NCI-H146 treated with DMSO at 0.1 percent for 48 hours (cell line): Measurements from ENCODE around the gene COL2A1.

Experiments
- DNase-seq: peaks from one replicate; lab custom pipeline; 2025; ENCODE audit not compliant: unreplicated experiment; lab: John Stamatoyannopoulos, UW

The COL2A1 gene

GRCh38 chr12:47991106-47992061 is 12.9 kb downstream of the COL2A1 start:
- no peak for DNase-seq

- no peak for DNase-seq
Measured at GRCh38 chr12:47990351-47991105, 13.7 kb downstream of the COL2A1 start.

- DNase-seq: no peak
Measured at GRCh38 chr12:47989666-47990065, 14.6 kb downstream of the COL2A1 start.

DNA sequence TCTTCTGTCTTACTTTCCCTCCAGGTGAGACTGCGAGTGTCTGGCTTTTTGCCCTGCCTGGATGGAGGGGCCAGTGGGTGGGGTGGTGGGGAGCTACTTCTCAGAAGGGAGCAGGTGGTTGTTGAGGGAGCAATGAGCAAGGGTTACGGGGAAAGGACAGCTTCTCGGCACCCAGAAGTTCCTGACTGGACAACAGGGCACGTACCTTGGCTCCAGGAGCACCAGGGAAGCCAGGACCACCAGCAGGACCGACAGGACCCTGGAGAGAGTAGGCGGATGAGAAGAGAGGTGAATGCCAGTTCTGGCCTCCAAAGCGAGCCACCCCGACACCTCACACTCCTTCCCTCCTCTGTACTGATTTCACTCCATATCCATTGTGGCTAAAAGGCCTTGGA is 15.3 kb downstream of the COL2A1 start:
- DNase-seq: no peak

DNA sequence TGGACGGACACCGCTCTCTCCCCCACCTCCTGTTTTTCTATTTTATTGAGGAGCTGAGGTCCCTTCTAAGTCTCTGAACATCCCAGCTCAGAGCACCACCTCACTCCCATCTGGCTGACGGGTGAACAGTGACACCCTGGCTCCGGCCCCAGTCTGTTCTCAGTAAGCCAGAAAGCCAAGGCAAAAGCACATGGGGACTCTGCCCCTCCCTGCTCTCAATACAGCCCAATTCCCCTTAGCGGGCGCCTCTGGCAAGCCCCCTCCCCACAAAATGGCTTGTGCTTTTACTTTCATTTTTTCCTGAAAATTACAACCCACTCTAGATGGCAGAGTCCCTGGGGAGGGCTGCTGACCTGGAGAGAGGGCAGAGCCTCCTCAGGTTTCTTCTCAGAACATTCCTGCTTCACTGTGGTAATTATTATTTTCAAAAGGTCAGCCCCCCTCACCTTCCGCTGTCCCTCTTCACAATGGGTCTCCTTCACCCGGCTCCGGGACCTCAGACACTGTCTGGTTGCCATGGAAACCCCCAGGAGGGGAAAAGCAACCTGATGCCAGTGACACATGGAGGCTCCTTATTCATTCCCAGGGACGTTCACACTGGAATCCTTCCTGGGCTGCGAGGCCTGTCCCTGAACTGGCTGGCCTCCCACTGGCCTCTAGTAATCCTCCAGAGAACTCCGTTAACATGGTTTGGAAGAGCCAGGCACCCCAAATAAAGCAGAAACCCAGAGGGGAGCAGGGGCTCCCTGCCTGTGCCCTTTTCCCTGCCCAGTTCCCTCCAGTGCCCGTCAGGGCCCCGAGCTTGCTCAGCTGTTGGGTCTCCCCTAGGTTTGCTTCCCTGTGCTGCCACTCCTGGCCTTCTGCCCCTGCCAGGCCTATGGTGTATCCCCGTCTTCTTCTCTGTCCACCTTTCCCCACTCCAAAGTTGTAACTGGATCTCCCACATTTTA is 15.9 kb downstream of the COL2A1 start:
- no peak for DNase-seq

DNA sequence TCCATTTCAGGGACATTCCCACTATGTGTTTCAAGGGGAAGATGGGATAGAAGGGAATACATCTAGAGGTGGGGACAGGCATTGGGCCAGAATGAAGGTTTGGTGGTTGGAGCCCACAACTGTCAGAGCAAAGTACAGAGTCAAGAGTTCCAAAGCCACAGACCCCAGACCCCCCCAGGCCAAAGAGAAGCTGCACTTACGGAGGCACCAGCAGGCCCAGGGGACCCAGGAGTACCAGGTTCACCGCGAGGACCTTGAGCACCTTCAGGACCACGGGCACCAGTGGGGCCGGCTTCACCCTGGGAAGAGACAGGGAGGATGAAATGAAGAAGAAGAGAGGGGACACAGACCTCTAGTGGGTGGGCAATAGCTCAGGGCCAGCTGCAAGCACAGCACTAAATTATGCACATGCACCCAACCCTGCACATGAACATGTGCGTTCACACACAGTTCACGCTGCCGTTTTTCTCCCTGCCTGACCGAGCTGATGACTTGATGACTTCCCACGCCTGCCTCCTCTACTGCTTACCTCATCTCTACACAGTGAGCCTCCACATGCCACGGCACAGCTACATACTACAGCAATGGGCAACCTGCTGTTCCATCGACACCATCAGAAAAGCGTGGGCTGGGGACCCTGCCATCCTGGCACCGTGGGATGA is 16.7 kb downstream of the COL2A1 start:
- no peak for DNase-seq

DNA sequence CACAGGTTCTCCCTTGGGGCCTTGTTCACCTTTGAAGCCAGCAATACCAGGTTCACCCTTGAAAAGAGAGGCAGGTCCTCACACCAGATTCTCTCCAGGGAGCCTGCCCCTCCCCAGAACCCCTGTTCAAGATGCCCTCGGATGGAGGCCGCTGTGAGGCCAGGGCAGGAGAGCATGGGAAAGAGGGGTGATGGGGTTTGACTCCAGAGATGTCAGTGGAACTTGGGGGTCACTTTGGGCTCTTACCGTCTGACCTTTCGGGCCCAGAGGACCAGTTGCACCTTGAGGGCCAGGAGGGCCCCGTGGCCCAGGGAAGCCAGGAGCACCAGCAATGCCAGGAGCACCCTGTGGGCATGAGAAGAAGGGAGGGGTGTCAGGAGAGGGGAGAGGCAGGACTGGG is 17.4 kb downstream of the COL2A1 start:
- DNase-seq: no peak

DNA sequence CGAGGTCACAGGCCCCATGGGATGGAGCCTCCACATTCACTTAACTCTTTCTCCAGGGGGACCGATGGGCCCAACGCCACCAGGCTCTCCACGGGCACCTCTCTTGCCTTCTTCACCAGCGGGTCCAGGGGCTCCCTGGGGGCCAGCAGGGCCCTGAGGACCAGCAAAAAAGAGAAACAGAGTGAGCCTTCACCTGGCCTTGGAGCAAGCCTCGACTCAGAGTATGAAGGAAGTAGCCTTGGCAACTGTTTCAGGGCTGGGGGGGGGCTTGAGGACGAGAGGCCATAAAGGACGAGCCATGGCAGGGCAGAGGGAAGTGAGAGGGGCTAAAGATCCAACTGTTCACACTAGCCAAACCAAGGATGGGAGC is 18.0 kb downstream of the COL2A1 start:
- no peak for DNase-seq

DNA sequence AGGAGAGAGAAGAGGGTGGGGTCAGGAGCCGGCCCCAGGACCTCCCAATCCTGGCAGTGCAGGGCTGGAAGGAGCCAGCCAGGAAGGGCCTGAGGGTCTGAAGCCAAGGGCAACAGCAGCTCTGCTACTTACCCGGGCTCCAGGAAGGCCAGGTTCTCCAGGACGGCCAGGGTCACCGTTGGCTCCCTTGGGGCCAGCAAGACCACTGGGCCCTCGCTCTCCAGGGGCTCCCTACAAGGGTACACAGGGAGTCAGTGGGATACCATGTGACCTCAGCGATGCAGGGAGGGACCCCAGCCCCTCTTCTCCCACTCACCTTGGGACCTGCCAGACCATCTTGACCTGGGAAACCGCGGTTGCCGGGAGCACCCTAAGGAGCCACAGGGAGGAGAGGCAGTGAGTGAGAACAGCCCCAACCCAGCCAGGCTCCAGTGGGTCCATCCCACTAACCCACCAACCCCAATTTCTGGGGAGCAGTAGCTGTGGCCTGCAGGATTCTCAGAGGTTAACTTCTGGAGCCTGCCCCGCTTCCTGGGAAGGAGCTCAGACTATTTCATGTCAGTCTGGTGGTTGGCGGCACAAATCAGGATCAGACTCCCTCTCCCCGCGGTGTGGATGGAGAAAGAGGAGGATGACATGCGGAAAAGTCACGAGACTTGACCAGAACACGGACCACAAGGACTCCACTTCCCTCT is 18.5 kb downstream of the COL2A1 start:
- DNase-seq: no peak

DNA sequence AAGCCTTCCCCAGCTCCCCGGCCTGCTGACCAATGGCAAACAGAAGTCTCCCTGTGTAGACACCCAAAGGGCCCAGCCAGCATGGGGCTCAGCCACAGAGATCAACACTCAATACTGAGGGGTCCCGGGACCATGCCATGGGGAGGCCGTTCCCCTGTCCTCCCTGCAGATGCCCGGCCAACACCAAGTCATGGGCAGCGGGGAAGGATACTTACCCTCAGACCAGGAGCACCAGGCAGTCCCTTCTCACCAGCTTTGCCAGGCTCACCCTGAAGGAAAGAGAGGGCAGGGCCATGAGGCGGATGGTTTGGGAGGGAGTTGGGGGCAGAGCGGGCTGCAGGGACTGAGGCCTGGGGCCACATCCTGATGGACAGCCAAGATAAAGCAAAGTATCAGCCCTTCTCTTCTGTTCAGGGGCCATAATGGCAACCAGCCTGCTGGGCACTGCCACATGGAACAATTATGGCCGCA is 19.9 kb downstream of the COL2A1 start:
- no peak for DNase-seq

- no peak for DNase-seq
Measured at GRCh38 chr12:47983541-47984115, 20.6 kb downstream of the COL2A1 start.

DNA sequence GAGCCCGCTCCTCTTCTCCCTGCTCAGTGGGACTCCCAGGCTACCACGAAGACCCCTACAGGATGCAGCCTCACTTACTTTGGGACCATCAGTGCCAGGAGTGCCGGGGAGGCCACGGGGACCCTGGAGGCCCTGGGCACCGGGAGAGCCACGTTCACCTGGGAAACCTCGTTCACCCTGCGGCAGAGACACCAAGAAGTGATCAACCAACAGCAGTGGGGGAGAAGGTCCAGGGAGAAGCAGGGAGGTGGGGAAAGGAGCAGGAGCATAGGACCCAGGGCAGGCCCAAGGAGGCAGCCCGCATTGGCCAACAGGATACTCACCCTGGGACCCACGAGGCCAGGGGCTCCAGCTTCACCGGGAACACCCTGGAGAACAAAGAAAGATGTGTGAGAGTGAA is 21.5 kb downstream of the COL2A1 start:
- no peak for DNase-seq

GRCh38 chr12:47982311-47982710 is 22.0 kb downstream of the COL2A1 start:
- DNase-seq: no peak

DNA sequence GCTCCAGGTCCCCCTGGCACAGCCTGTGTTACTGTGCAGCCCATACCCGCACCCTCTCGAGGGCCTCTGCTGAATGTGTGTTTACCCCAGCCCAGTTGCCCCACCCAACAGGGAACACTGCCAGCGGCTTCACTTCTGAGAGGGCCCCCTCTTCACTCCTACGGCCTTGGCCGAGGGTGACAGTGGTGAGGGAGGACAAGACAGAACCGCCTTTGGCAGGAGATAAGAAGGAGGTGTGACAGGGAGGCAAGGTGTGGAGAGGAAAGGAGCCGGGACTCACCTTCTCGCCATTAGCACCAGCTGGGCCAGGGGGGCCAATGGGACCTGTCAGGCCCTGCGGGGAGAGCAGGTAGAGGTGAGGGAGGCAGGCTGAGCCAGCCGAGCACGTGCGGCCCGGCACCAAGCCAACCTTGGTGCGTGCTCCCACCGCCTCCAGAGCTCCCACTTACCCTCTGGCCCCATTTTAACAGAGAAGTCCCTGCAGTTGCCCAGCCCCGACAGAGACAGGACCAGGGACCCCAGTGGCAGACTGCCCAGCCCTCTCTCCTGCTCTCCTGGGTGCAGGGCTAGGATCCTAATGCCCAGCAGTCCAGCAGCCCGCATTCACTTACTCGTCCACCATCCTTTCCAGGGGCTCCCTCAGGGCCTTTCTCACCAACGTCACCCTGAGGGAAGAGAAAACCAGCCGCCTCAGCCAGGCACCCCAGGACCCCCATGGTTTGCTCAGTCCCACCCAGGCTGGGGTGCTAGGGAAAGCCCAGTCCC is 22.6 kb downstream of the COL2A1 start:
- DNase-seq: no peak

DNA sequence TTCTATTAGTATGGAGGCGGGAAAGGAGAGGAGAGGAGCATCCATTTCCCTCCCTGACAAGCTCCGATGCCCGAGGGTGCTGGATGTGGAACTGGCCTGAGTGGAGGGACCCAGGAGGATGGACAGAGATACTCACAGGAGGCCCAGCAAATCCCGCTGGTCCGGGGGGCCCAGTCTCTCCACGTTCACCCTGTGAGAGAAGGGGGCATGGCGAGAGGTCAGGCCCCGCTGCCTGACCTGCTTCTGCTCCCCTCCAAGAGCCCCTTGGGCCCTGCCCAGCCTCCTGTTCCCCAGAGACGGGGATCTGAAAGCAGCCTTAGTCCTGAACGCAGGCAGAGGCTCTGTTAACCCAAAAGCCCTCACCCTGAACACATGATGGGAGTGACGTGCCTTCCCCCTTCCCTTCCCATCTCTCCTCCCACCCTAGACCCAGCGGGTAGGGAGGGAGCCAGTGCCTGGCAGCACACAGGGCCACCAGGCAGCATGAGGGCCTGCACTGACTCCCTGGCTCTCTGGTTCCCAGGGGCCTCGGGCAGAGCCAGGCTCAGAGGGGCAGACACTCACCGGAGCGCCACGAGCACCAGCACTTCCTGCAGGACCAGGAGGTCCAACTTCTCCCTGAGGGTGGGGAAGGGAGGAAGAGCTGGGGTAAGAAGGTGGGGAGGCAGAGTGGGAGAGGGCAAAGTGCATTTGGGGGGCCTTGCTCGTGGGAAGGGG is 23.3 kb downstream of the COL2A1 start:
- no peak for DNase-seq

GRCh38 chr12:47980197-47980596 is 24.1 kb downstream of the COL2A1 start:
- DNase-seq: no peak

- DNase-seq: no peak
Measured at GRCh38 chr12:47979686-47980085, 24.6 kb downstream of the COL2A1 start.

- no peak for DNase-seq
Measured at GRCh38 chr12:47979166-47979565, 25.1 kb downstream of the COL2A1 start.
